RWPE1 (cell line): ENCODE results near the gene INSIG1.

Experiments
- CTCF ChIA-PET: fragments of 350-600 bp; sonication (Branson Sonifier 250); formaldehyde crosslinking; extraction: SDS; loops from one replicate; lab custom pipeline; 2021; lab: Yijun Ruan, JAX
- POLR2A ChIA-PET: fragments of 400-600 bp; formaldehyde crosslinking; extraction: SDS; loops from one replicate; lab custom pipeline; 2020; ENCODE audit warnings: antibody characterized with exemption; ENCODE audit not compliant: low non-redundant PET; lab: Yijun Ruan, JAX
- DNase-seq: peaks from one replicate; pipeline ENCODE4 v3.0.0; 2012; ENCODE audit warnings: low spot score
- H3K27ac ChIP-seq: fragments of 450-650 bp; 2 replicates; pipeline ENCODE4 v1.5.1; 2017
- CTCF ChIP-seq: fragments of 450-650 bp; conservative IDR thresholded peaks from 2 replicates; pipeline ENCODE4 v1.5.1; 2017; ENCODE audit warnings: low read depth, mild to moderate bottlenecking

The INSIG1 gene

GRCh38 chr7:155296788-155297516 lies 726 bp upstream of the INSIG1 start:
- no peak for TF ChIP-seq CTCF
- CTCF ChIA-PET = interaction anchor here (0.6 to 1.9 kb wide), 3 partner anchors 48 to 190 kb away, joined by 4 to 5 read pairs (median 4); no protein-coding TSS in a partner anchor
- peak overlapping the region; percentile 98 for H3K27ac ChIP-seq
- POLR2A ChIA-PET = no interaction called here
- DNase-seq = peak; percentile 59

- TF ChIP-seq CTCF = no peak
- ChIA-PET POLR2A (no interaction called here), CTCF (interaction anchor here (0.5 kb wide), 1 partner anchor 354 kb away, joined by 6 read pairs; no protein-coding TSS in a partner anchor)
- H3K27ac ChIP-seq = peak overlapping the region; percentile 98
- DNase-seq = no peak
Measured at GRCh38 chr7:155298288-155298833, 683 bp downstream of the INSIG1 start.

GRCh38 chr7:155298834-155299534 lies 1.3 kb downstream of the INSIG1 start:
- CTCF ChIA-PET = interaction anchor here (0.5 kb wide), 1 partner anchor 37 kb away, joined by 4 read pairs; no protein-coding TSS in a partner anchor
- no peak for TF ChIP-seq CTCF
- peak; percentile 91 for DNase-seq
- peak overlapping the region; percentile 98 for H3K27ac ChIP-seq
- POLR2A ChIA-PET = no interaction called here

- H3K27ac ChIP-seq = peak overlapping the region; percentile 98
- ChIA-PET POLR2A (no interaction called here), CTCF (interaction anchor here (0.5 kb wide), 1 partner anchor 37 kb away, joined by 4 read pairs; no protein-coding TSS in a partner anchor)
- DNase-seq = no peak
- TF ChIP-seq CTCF = no peak
Measured at GRCh38 chr7:155299535-155300202, 2.0 kb downstream of the INSIG1 start.

- peak overlapping the region; percentile 63 for H3K27ac ChIP-seq
- CTCF ChIA-PET = no interaction called here
- POLR2A ChIA-PET = no interaction called here
- DNase-seq = no peak
- no peak for TF ChIP-seq CTCF
Measured at GRCh38 chr7:155300641-155301452, 3.2 kb downstream of the INSIG1 start.
